ENCODE results near the gene RAB43.
"Not testable (repeated sequence)": the region's sequence is repeated elsewhere in the genome, so short reads cannot be mapped to it uniquely, and the experiment has no call there.

RAB43 gene

GRCh38 chr3:129087904-129088303 is 33.7 kb downstream of the RAB43 start:
- not testable (repeated sequence) for DNase-seq

- no peak for DNase-seq
These were observed 34.4 kb downstream of the RAB43 start for GRCh38 chr3:129087138-129087702.

GRCh38 chr3:129085818-129086217 is 35.8 kb downstream of the RAB43 start:
- DNase-seq = no peak

- DNase-seq = no peak
These were observed 36.4 kb downstream of the RAB43 start for GRCh38 chr3:129085165-129085715.

GRCh38 chr3:129084501-129084900 is 37.1 kb downstream of the RAB43 start:
- no peak for DNase-seq

GRCh38 chr3:129082026-129082425 is 39.6 kb downstream of the RAB43 start:
- no peak for DNase-seq

- no peak for DNase-seq
These were observed 40.1 kb downstream of the RAB43 start for GRCh38 chr3:129081503-129081902.

- no peak for DNase-seq
These were observed 43.1 kb downstream of the RAB43 start for GRCh38 chr3:129078510-129078909.

- no peak for DNase-seq
These were observed 44.4 kb downstream of the RAB43 start for GRCh38 chr3:129077222-129077621.

- DNase-seq = no peak
These were observed 51.3 kb downstream of the RAB43 start for GRCh38 chr3:129070086-129070885.

- DNase-seq = not testable (repeated sequence)
These were observed 52.1 kb downstream of the RAB43 start for GRCh38 chr3:129069313-129070085.

- no peak for DNase-seq
These were observed 53.2 kb downstream of the RAB43 start for GRCh38 chr3:129068291-129068886.

GRCh38 chr3:129067719-129068118 is 53.9 kb downstream of the RAB43 start:
- DNase-seq = not testable (repeated sequence)

GRCh38 chr3:129065720-129066073 is 55.9 kb downstream of the RAB43 start:
- DNase-seq = no peak

- DNase-seq = no peak
These were observed 56.4 kb downstream of the RAB43 start for GRCh38 chr3:129065016-129065719.

GRCh38 chr3:129063841-129064482 is 57.6 kb downstream of the RAB43 start:
- DNase-seq = no peak

- DNase-seq = no peak
These were observed 58.4 kb downstream of the RAB43 start for GRCh38 chr3:129063091-129063640.

GRCh38 chr3:129061888-129062834 is 59.4 kb downstream of the RAB43 start:
- DNase-seq = no peak

- no peak for DNase-seq
These were observed 60.3 kb downstream of the RAB43 start for GRCh38 chr3:129061023-129061887.
